GM18519 (cell line): Measurements from ENCODE around the gene GEMIN5.
"Not testable (repeated sequence)": the region's sequence is repeated elsewhere in the genome, so short reads cannot be mapped to it uniquely, and the experiment has no call there.

Experiments used
- ATAC-seq: cut with Tn5 transposase; IDR thresholded peaks from one replicate; pipeline ENCODE4 v1.9.1; 2021; ENCODE audit warnings: mild to moderate bottlenecking, moderate library complexity; ENCODE audit not compliant: unreplicated experiment, low FRiP score

Gene GEMIN5, protein sequence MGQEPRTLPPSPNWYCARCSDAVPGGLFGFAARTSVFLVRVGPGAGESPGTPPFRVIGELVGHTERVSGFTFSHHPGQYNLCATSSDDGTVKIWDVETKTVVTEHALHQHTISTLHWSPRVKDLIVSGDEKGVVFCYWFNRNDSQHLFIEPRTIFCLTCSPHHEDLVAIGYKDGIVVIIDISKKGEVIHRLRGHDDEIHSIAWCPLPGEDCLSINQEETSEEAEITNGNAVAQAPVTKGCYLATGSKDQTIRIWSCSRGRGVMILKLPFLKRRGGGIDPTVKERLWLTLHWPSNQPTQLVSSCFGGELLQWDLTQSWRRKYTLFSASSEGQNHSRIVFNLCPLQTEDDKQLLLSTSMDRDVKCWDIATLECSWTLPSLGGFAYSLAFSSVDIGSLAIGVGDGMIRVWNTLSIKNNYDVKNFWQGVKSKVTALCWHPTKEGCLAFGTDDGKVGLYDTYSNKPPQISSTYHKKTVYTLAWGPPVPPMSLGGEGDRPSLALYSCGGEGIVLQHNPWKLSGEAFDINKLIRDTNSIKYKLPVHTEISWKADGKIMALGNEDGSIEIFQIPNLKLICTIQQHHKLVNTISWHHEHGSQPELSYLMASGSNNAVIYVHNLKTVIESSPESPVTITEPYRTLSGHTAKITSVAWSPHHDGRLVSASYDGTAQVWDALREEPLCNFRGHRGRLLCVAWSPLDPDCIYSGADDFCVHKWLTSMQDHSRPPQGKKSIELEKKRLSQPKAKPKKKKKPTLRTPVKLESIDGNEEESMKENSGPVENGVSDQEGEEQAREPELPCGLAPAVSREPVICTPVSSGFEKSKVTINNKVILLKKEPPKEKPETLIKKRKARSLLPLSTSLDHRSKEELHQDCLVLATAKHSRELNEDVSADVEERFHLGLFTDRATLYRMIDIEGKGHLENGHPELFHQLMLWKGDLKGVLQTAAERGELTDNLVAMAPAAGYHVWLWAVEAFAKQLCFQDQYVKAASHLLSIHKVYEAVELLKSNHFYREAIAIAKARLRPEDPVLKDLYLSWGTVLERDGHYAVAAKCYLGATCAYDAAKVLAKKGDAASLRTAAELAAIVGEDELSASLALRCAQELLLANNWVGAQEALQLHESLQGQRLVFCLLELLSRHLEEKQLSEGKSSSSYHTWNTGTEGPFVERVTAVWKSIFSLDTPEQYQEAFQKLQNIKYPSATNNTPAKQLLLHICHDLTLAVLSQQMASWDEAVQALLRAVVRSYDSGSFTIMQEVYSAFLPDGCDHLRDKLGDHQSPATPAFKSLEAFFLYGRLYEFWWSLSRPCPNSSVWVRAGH (N-terminal part only)

DNA sequence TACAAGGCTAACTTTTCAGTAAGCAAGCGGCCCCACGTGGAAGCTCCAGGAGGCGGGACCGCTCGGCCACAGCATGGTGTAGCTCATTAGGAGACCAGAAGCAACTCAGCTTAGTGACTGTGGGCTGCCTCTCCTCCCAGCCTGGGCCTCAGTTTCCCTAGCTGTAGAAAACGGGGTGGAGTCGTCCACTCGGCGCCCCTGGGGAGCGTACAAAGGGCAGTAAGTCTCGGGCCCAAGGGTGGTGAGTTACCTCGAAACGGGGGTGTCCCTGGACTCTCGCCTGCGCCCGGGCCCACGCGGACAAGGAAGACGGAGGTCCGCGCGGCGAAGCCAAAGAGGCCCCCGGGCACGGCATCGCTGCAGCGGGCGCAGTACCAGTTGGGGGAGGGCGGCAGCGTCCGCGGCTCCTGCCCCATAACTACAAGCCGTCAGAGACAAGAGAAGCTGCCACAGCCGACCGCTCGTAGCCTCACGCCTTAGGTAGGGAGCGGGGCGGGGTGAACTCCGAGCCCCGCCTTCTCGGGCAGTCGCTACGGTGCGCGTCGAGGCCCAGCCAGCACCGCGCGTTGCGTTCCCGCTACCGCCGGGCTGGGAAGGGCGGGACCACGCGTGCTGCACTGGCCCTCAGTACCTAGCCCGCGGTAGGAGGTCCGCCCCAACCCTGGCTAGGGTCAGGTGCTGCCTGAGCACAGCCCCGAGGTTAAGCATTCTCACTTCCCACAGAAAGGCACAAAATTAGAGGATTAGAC is at the start of gene GEMIN5:
Gene GEMIN5, minus strand, starts transcription at position 494 of the 749 bp plus-strand sequence. Its CDS starts 78 bp downstream, at position 416.
- peak; percentile 83 for ATAC-seq

DNA sequence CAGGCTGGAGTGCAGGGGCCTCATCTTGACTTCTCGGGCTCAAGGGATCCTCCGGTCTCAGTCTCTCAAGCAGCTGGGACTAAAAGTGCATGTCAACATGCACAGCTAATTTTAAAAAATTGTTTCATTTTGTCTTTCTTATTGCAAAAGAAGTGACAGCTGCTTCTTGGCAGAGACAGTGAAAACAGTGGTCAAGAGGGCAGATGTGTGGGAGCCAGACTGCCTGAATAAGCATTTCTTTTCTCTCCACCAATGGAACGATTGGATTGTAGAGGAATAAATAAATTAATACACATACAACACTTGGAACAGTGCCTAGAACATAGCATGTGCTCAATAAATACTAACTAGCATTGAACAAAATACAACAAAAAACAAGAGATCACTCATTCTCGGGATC is 48.1 kb upstream of the GEMIN5 start:
- ATAC-seq: no peak

DNA sequence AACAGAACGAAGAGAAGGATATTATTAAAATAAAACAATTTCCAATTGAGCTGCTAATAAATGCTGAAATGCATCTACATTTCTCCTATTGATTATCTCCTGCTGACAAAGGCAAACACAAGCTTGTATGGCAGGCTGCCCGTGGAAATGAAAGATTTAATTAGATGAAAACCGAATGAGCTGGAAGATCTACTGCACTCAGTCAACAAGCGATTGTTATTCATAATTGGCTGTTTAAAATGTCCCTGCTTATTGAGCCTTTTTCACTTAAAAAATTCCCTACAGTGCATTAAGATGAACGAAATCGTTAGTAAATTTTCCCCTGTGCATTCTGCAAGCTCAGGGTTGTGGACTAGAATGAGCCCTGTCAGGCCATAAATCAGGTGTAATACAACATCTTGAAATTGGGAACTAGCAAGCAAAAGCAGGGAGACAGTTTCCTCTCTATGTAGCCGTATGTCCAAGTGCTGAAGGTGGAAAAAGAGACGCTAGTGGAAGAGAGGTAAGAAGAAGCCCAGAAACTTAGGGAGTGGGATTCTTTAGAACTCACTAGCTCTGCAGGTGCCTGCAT is 47.0 kb upstream of the GEMIN5 start:
- ATAC-seq: no peak

DNA sequence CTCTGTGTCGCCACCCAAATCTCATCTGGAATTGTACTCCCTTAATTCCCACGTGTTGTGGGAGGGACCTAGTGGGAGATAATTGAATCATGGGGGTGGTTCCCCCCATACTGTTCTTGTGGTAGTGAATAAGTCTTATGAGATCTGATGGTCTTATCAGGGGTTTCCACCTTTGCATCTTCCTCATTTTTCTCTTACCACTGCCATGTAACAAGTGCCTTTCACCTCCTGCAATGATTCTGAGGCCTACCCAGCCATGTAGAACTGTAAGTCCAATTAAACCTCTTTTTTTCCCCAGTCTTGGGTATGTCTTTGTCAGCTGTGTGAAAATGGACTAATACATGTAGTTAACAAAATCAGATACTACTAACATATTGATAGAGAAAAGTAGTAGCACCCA is 40.3 kb upstream of the GEMIN5 start:
- not testable (repeated sequence) for ATAC-seq

DNA sequence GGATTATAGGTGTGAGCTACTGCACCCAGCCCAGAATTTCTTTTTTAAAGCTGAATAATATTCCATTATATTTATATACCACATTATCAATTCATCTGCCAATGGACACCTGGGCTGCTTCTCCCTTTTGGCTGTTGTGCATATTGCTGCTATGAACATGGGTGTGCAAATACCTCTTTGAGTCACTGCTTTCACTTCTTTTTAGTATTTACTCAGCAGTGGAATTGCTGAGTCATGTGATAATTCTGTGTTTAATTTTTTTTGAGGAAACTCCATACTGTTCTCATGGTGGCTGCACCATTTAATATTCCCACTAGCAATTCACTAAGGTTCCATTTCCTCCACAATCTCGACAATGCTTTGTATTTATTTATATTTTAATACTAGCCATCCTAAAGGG is 39.4 kb upstream of the GEMIN5 start:
- ATAC-seq: peak; percentile 43

DNA sequence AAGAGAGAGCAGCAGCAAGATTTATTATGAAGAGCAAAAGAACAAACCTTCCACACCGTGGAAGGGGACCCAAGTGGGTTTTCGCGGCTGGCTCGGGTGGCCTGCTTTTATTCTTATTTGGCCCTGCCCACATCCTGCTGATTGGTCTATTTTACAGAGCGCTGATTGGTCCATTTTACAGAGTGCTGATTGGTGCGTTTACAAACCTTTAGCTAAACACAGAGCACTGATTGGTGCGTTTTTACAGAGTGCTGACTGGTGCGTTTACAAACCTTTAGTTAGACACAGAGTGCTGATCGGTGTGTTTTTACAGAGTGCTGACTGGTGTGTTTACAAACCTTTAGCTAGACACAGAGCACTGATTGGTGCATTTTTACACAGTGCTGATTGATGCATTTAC is 38.1 kb upstream of the GEMIN5 start:
- ATAC-seq: not testable (repeated sequence)

DNA sequence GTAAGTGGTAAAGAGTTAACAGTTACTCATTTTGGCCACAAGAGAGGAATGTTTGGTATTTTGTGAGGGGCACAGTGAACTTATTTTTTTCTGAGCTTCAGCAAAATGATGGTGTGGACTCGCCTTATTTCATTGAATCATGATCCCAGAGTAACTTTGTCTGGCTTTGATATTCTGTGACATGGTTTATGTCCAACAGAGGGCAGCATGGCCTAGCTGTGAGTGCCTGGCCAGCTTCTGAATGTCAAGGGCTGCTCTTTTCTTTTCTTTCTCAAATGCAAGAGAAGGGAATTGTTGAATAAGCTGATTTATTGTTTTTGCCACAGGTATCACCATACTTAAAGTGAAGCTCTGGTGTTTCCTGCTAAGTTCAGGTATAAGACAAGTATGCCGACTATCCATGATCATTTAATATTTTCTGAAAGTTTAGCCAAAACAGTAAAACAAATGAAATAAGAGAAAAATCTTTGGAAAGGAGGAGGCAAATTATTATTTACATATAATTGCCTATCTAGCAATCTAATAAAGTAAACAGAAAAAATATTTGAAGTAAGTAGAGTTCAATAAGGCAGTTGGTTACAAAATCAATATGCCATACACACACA is 34.6 kb upstream of the GEMIN5 start:
- ATAC-seq: no peak

DNA sequence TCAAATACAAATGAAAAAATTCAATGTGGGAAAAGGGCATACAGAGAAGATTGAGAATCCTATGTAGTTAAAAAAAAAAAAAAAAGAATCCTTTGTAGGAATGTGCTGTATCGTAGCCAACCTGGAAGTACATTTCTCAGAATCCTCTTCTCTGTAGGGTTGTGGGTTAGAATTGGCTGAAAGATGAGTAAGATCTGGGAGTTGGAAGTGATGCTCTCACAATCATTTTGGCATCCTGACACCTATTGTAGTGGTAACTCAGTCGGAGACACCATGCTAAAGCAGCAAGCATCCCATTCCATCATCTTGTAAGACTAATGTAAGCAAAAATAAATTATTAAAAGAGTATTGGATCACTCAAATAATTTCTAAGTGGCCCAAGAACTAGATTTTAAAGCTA is 33.5 kb upstream of the GEMIN5 start:
- ATAC-seq: no peak

DNA sequence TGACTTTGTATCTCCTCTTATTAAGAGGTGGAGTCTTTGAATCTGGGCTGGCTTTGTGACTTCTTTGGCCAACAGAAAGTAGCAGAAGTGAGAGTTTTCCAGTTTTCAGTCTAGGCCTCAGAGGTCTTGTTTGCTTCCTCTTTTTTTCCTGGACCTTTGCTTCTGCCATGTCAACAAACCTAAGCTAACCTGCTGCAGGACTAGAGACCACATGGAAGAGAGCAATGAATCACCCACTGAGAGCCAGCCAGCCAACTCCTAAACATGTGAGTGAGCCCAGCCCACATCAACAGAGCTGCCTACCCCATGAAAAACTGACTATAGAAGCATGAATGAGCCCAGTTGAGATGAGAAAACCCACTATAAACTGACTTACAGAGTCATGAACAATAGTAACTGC is 32.7 kb upstream of the GEMIN5 start:
- ATAC-seq: no peak

DNA sequence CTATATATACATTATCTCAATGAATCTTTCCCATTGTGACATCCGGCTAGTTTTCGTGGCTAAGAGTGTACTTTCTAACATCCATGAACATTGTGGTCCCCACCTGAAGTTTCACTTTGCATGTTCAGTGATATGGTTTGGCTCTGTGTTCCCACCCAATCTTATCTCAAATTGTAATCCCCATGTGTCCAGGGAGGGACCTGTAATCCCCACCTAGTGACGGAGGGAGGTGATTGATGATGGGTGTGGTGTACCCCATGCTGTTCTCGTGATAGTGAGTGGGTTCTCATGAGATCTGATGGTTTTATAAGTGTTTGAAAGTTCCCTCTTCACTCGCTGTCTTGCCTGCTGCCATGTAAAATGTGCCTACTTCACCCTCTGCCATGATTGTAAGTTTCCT is 30.9 kb upstream of the GEMIN5 start:
- no peak for ATAC-seq

DNA sequence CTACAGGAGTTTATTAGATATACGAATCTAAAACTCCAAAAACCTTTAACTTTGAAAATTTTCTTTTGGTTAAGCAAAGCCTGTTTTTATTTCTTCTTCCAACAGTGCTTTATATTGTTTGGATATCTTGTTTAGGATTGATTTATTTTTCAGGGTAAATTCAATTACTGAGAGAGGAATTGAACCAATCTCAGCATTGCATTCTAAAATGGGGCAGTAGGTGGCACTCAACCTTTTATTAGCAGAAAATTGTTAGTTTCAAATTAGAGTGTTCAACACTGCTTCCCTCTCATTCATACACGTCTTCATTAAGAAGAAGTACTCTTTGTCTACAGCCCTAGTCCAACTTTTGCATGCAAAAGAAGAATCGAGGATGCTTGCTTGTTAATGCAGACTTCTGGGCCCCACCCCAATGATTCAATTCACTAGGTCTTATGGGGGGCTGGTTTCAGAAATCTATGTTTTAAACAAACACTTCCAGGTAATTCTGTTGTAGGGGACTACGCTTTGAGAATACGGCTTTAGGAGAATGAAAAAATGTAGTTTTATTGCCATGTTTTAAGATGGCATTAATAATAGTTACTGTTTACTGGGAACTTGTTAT is 29.5 kb upstream of the GEMIN5 start:
- ATAC-seq: no peak

DNA sequence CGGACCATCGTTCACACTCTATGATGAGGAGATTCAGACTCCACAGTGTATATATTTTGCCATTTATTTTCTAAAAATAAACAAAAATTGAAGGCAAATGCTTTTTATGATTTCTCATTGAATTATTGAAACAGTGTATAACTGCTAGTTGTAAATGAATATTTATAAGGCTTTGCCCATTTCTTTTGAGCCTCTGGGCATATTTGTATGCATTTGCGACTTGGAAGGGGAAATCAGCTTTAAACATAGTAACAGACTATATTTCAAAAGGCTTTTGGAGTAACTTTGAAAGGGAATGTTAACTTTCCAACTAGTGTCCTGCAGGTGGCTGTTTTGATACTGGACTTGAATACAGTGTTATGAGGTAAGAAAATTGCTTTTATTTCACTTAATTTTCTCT is 28.9 kb upstream of the GEMIN5 start:
- no peak for ATAC-seq

DNA sequence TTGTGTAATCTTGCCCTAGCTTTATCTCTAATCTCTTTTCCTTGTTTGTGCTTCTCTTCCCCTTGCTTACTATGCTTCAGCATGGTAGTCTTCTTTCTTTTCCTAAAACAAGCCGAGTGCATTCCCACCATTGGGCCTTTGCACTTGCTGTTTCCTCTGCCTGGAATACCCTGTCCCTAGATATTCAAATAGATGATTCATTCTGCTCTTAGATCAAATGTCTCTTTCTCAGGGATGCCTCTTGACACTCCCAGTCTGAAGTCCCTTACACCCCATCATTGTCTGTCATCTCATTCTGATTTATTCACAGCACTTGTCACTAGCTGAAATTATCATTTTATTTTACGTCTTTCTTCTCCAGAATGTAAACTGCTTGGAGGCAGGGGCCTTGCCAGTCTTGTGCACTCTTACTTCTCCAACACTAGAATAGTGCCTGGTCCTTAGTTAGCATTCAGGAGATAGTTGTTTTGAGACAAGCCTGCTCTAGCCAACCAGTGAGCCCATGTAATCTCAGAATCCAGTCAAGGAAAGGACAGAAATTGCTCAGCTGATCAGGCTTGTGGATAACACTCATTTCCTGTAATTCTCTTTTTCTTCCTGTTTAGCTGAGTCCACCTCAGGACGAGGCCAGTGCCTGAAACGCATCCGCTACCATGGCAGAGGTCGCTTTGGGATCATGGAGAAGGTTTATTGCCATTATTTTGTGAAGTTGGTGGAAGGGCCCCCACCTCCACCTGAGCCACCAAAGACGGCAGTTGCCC is 28.2 kb upstream of the GEMIN5 start:
- ATAC-seq: no peak

DNA sequence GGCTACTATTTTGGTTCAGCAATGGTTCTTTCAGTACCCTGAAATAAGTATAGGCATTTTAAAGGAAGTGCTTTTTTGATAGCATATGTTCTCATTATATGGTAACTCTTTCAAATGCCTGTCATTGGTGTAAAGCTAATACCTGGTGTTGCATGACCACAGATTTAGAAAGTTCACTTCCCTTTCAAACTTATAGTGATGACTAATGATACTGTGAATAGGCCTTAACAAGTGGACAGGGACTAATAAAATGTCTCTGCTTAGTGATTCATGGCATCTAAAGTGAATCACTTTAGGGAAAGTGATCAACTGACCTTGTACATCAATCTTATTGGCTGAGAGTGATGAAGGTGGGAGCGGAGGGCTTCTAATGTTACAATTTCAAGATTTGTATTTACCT is 24.5 kb upstream of the GEMIN5 start:
- ATAC-seq: peak; percentile 96

DNA sequence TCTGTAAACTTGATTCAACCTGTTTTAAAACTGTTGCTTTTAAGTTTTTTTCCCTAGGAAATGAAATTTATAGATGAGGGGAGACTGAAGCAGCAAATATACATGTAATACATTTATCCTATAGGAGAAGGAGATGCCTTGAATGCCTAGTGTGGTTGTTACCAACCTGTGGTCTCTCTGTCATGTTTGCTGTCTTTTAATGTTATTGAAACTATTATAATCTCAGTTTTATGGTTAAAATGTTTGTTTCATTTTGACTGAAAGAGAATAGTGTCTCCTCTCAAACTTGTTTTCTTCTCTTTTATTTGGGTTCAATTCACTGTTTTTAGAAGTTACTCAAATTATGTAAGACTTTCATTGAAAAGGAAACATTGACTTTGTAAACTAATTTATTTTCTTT is 18.7 kb upstream of the GEMIN5 start:
- ATAC-seq: no peak

DNA sequence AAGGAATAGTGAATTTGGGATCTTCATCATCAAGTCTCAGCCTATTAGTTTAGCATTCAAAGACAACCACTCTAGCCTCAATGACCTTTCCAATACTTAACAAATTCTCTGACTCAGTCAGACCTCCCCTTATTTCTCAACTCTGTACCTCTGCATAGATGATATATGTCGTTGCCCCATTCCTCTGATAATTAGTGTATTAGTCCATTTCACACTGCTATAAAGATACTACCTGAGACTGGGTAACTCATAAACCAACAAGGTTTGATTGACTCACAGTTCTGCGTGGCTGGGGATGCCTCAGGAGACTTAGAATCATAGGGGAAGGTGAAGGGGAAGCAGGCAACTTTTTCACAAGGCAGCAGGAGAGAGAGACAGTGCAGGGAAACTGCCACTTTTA is 11.8 kb upstream of the GEMIN5 start:
- ATAC-seq: no peak

DNA sequence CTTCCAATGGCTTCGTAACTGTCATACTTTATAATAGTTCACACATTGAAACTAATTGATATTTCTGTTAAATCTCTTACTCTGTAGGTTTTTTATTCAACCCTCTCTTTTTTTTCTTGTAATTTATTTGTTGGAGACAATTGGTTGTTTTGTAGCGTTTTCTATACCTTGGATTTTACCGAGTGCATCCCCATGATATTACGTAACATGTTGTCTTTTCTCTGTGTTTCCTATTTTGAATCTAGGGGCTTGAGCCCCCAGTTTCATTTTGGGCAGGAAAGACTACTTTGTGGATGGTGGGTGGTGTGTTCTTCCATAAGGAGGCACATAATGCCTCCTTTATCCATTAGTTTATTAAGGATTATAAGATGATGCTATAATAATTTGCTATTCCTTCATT is 10.3 kb upstream of the GEMIN5 start:
- ATAC-seq: no peak

DNA sequence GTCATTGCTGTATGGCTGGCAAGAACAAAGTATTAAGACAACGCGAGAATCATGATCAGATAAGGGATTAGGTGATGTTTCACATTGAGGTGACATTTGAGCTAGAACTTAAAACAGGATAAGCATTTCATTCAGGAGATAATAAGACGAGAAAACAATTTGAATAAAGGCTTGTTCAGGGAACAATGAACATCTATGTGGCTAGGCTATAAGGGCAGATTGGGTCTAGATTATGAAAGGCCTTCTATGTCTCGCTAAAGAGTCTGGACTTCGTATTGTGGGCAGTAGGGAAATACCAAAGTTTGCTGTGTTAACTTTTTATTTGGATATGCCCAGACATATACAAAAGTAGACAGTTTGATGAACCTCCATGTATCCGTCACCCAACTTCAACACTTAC is 9.8 kb upstream of the GEMIN5 start:
- no peak for ATAC-seq
